ENCODE data around the gene EFEMP1.

DNA sequence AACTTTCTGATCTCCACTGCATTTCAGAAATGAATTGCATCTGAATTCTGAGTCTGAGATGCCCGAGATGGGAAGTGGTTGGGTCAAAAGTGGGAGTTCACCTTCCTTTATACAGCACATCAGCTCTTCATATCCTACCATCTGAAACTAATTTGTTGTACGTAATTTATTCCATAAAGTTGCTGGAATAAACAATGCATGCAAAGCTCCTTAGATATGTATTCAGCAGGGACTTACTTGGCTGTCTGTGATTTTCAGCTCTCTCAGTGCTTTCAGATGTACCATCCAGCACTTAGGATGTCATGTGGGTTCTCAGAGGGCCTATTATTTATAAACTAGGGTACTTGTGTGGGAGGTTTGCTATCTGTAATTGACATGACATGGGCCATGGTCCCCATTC lies 46.9 kb upstream of the EFEMP1 start:
- TF ChIP-seq TRIM24 (IDR thresholded peaks at IDR 0.05) (no peak), E2F8 (IDR thresholded peaks at IDR 0.05; ENCODE audit: low read depth, partially characterized antibody) (no peak), ZNF584 (CRISPR knock-in tag; IDR thresholded peaks at IDR 0.05; ENCODE audit: low read depth) (no peak), EZH2 (IDR thresholded peaks at IDR 0.05; ENCODE audit: borderline replicate concordance, low read depth, low read length) (no peak), IRF2 (CRISPR knock-in tag; IDR thresholded peaks at IDR 0.05) (no peak), ZBTB1 (CRISPR knock-in tag; IDR thresholded peaks at IDR 0.05; ENCODE audit: borderline replicate concordance, low read depth) (no peak)
- TF ChIP-seq, protein P1, sequence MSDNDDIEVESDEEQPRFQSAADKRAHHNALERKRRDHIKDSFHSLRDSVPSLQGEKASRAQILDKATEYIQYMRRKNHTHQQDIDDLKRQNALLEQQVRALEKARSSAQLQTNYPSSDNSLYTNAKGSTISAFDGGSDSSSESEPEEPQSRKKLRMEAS (CRISPR knock-in tag; IDR thresholded peaks at IDR 0.05): no peak

Measured in K562 (cell line).